Activated CD4-positive, alpha-beta T cell treated with anti-CD3 and anti-CD28 coated beads, Interleukin-2, amount 10 ng/mL, durations not matched to agents 24 days and 14 days (primary cell): Measurements from ENCODE around the gene CATSPERB. TPM values are rescaled to one million over a fixed set of nuclear protein-coding genes. Genes with fewer than 3 reads are reported as not detected.

Source experiments
- total RNA-seq: library from RNA; stranded (reverse); gene quantifications from 2 replicates; pipeline ENCODE4 v1.2.3, GENCODE V29; 2022

The CATSPERB gene
- total RNA-seq, 1 donor from 2014 or later: 0.30 TPM

Other genes with a start within 250 kb of the CATSPERB start
- gene PPP4R3A, start 221.8 kb downstream of the CATSPERB start, total RNA-seq: 119 and 138 TPM in 2 replicates
- gene TC2N, start 135.4 kb upstream of the CATSPERB start, total RNA-seq: 18.6 and 19.3 TPM in 2 replicates
- 0.68 and 1.3 TPM in 2 replicates for gene FBLN5, start 215.6 kb upstream of the CATSPERB start, total RNA-seq